SK-N-SH (cell line): ENCODE data around the gene DLX2.

Experiments used
- CHD2 ChIP-seq: fragments of 150-350 bp; IDR thresholded peaks from 2 replicates; pipeline ENCODE4 v1.6.1; 2018; ENCODE audit warnings: low read length; ENCODE audit not compliant: partially characterized antibody
- CTCF ChIP-seq: fragments of 200-600 bp; sonication (generic); IDR thresholded peaks from 2 replicates; pipeline ENCODE4 v1.6.1; 2017; ENCODE audit warnings: antibody characterized with exemption, mild to moderate bottlenecking, moderate library complexity
- EP300 ChIP-seq, 2 experiments: IDR thresholded peaks; 2 replicates each; pipeline versions ENCODE4 v1.4.0 to v1.6.1; 2012; ENCODE audit warnings: borderline replicate concordance in 1 of 2, low read depth in 1 of 2, low read length in 1 of 2
- FOXM1 ChIP-seq: IDR thresholded peaks from 2 replicates; pipeline ENCODE4 v1.4.0; 2012; ENCODE audit warnings: low read depth, mild to moderate bottlenecking
- MAX ChIP-seq: IDR thresholded peaks from 2 replicates; pipeline ENCODE4 v1.4.0; 2012; ENCODE audit warnings: low read depth
- POLR2AphosphoS5 ChIP-seq: IDR thresholded peaks from 2 replicates; pipeline ENCODE4 v1.6.1; 2012; ENCODE audit warnings: low read depth, low read length
- RAD21 ChIP-seq: IDR thresholded peaks from 2 replicates; pipeline ENCODE4 v1.6.1; 2012; ENCODE audit warnings: mild to moderate bottlenecking, low read length
- RCOR1 ChIP-seq: fragments of 150-350 bp; IDR thresholded peaks from 2 replicates; pipeline ENCODE4 v1.6.1; 2017; ENCODE audit warnings: antibody characterized with exemption, low read length
- RFX5 ChIP-seq: IDR thresholded peaks from 2 replicates; pipeline ENCODE4 v1.6.1; 2012; ENCODE audit warnings: mild to moderate bottlenecking, improper control_type of control experiment, low read length
- TAF1 ChIP-seq: IDR thresholded peaks from 2 replicates; pipeline ENCODE4 v1.6.1; 2012; ENCODE audit warnings: low read depth, mild to moderate bottlenecking, low read length, moderate library complexity, borderline replicate concordance
- USF2 ChIP-seq: fragments of 150-350 bp; IDR thresholded peaks from 2 replicates; pipeline ENCODE4 v1.6.1; 2017; ENCODE audit warnings: antibody characterized with exemption, low read length, low read depth, borderline replicate concordance
- TF ChIP-seq, protein P1 (sequence below): IDR thresholded peaks from 2 replicates; pipeline ENCODE4 v1.4.0; 2012; ENCODE audit warnings: low read depth, borderline replicate concordance

- TF ChIP-seq, protein P1, sequence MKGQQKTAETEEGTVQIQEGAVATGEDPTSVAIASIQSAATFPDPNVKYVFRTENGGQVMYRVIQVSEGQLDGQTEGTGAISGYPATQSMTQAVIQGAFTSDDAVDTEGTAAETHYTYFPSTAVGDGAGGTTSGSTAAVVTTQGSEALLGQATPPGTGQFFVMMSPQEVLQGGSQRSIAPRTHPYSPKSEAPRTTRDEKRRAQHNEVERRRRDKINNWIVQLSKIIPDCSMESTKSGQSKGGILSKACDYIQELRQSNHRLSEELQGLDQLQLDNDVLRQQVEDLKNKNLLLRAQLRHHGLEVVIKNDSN, result no peak
- TF ChIP-seq CTCF (no peak), FOXM1 (no peak), POLR2AphosphoS5 (no peak), RFX5 (no peak), RAD21 (no peak), RCOR1 (no peak), TAF1 (no peak), USF2 (no peak), MAX (no peak), EP300 (IDR thresholded peaks at IDR 0.05; ENCODE audit: borderline replicate concordance in 1 of 2, low read depth in 1 of 2, low read length in 1 of 2) (no peak), CHD2 (no peak)
These were observed 40.2 kb downstream of the DLX2 start for GRCh38 chr2:172062402-172063004.
